Measurements from ENCODE around the gene MEIS3. TPM values are rescaled to one million over a fixed set of nuclear protein-coding genes. Genes with fewer than 3 reads are reported as not detected.

MEIS3 gene
- total and polyA plus RNA-seq, 5 donors from 2014 or later = 0.13 to 1.0 (median 0.44) TPM; not detected in 2

- Histone ChIP-seq H3K27me3 (ENCODE audit: control insufficient read depth, insufficient read depth, low read length) (peaks cover 36% of the 10 kb centered on the region), H3K4me1 (ENCODE audit: control insufficient read depth, insufficient read depth, low read length, poor library complexity, severe bottlenecking) (no peaks in the 10 kb centered on the region), H3K9me3 (ENCODE audit: control insufficient read depth in 2 of 2, low read length in 2 of 2) (peaks cover 6 to 10% of the 10 kb centered on the region in 2 experiments), H3K27ac (ENCODE audit: insufficient read depth, low read length, poor library complexity, severe bottlenecking) (no peak overlapping the region), H3K4me3 (ENCODE audit: low read depth, low read length) (no peak overlapping the region), H3K36me3 (ENCODE audit: control insufficient read depth, insufficient read depth, low read length) (no peaks in the 10 kb centered on the region)
- Mint-ChIP-seq H3K9me3 (peaks cover 0 to 11% (median 4%) of the 10 kb centered on the region in 7 donors), H3K36me3 (no peaks in the 10 kb centered on the region), H3K27me3 (peaks cover 31% of the 10 kb centered on the region), H3K4me3 (no peak overlapping the region), H3K27ac (no peak overlapping the region), H3K4me1 (peaks cover 0 to 2% (median 0%) of the 10 kb centered on the region in 4 donors)
- no peak for DNase-seq
- ATAC-seq (ENCODE audit: low read depth in 2 of 2) = no peak
These were observed 37.6 kb upstream of the MEIS3 start for GRCh38 chr19:47456721-47457474.

- H3K4me3 Mint-ChIP-seq = no peak overlapping the region
- Histone ChIP-seq H3K27me3 (ENCODE audit: control insufficient read depth, insufficient read depth, low read length) (peaks cover 5% of the 10 kb centered on the region), H3K4me3 (ENCODE audit: low read depth, low read length) (no peak overlapping the region), H3K27ac (ENCODE audit: insufficient read depth, low read length, poor library complexity, severe bottlenecking) (no peak overlapping the region), H3K4me1 (ENCODE audit: control insufficient read depth, insufficient read depth, low read length, poor library complexity, severe bottlenecking) (peaks cover 21% of the 10 kb centered on the region), H3K9me3 (ENCODE audit: control insufficient read depth in 2 of 2, low read length in 2 of 2) (peaks cover under 1 to 7% of the 10 kb centered on the region in 2 experiments), H3K36me3 (ENCODE audit: control insufficient read depth, insufficient read depth, low read length) (no peaks in the 10 kb centered on the region)
- H3K36me3 Mint-ChIP-seq = no peaks in the 10 kb centered on the region
- no peak overlapping the region for H3K27ac Mint-ChIP-seq
- ATAC-seq (ENCODE audit: low read depth in 2 of 2) = no peak
- H3K9me3 Mint-ChIP-seq = peaks cover 2 to 6% (median 2%) of the 10 kb centered on the region in 7 donors
- peaks cover 3 to 30% (median 15%) of the 10 kb centered on the region in 4 donors for H3K4me1 Mint-ChIP-seq
- H3K27me3 Mint-ChIP-seq = peaks cover 65% of the 10 kb centered on the region
- no peak for DNase-seq
These were observed 31.2 kb upstream of the MEIS3 start for GRCh38 chr19:47450478-47450877.

- DNase-seq (no peak), ATAC-seq (ENCODE audit: low read depth in 2 of 2) (no peak)
- Histone ChIP-seq H3K27ac (ENCODE audit: insufficient read depth, low read length, poor library complexity, severe bottlenecking) (no peak overlapping the region), H3K36me3 (ENCODE audit: control insufficient read depth, insufficient read depth, low read length) (no peaks in the 10 kb centered on the region), H3K27me3 (ENCODE audit: control insufficient read depth, insufficient read depth, low read length) (peaks cover 5% of the 10 kb centered on the region), H3K9me3 (ENCODE audit: control insufficient read depth in 2 of 2, low read length in 2 of 2) (peaks cover 0 to 7% of the 10 kb centered on the region in 2 experiments), H3K4me3 (ENCODE audit: low read depth, low read length) (no peak overlapping the region), H3K4me1 (ENCODE audit: control insufficient read depth, insufficient read depth, low read length, poor library complexity, severe bottlenecking) (peaks cover 41% of the 10 kb centered on the region)
- Mint-ChIP-seq H3K36me3 (no peaks in the 10 kb centered on the region), H3K9me3 (peaks cover 0 to 5% (median 2%) of the 10 kb centered on the region in 7 donors), H3K27me3 (peaks cover 70% of the 10 kb centered on the region), H3K4me1 (peaks cover 12 to 50% (median 32%) of the 10 kb centered on the region in 4 donors), H3K4me3 (peak overlapping the region in 2 of 4 donors; percentile 38 to 65), H3K27ac (no peak overlapping the region)
These were observed 29.0 kb upstream of the MEIS3 start for GRCh38 chr19:47448360-47448727.

- H3K27ac Mint-ChIP-seq = no peak overlapping the region
- H3K36me3 Mint-ChIP-seq = no peaks in the 10 kb centered on the region
- Histone ChIP-seq H3K4me1 (ENCODE audit: control insufficient read depth, insufficient read depth, low read length, poor library complexity, severe bottlenecking) (peaks cover 44% of the 10 kb centered on the region), H3K27ac (ENCODE audit: insufficient read depth, low read length, poor library complexity, severe bottlenecking) (no peak overlapping the region), H3K9me3 (ENCODE audit: control insufficient read depth in 2 of 2, low read length in 2 of 2) (peaks cover 0 to 7% of the 10 kb centered on the region in 2 experiments), H3K36me3 (ENCODE audit: control insufficient read depth, insufficient read depth, low read length) (no peaks in the 10 kb centered on the region), H3K4me3 (ENCODE audit: low read depth, low read length) (no peak overlapping the region), H3K27me3 (ENCODE audit: control insufficient read depth, insufficient read depth, low read length) (peaks cover 6% of the 10 kb centered on the region)
- peaks cover 76% of the 10 kb centered on the region for H3K27me3 Mint-ChIP-seq
- H3K9me3 Mint-ChIP-seq = peaks cover 0 to 5% (median 2%) of the 10 kb centered on the region in 7 donors
- H3K4me3 Mint-ChIP-seq = peak overlapping the region; percentile 43 to 88 (median 66)
- DNase-seq = peak; percentile 40 to 58 (median 50)
- ATAC-seq (ENCODE audit: low read depth in 2 of 2) = peak; percentile 36 to 39
- H3K4me1 Mint-ChIP-seq = peaks cover 12 to 53% (median 37%) of the 10 kb centered on the region in 4 donors
These were observed 28.4 kb upstream of the MEIS3 start for GRCh38 chr19:47447470-47448359.

GRCh38 chr19:47446534-47447469, 27.5 kb upstream of the MEIS3 start:
- no peaks in the 10 kb centered on the region for H3K36me3 ChIP-seq (ENCODE audit: control insufficient read depth, insufficient read depth, low read length)
- Mint-ChIP-seq H3K4me1 (peaks cover 12 to 57% (median 37%) of the 10 kb centered on the region in 4 donors), H3K27me3 (peaks cover 78% of the 10 kb centered on the region), H3K27ac (peak overlapping the region in 1 of 3 donors; percentile 19), H3K36me3 (no peaks in the 10 kb centered on the region), H3K9me3 (peaks cover 0 to 5% (median 2%) of the 10 kb centered on the region in 7 donors), H3K4me3 (peak overlapping the region; percentile 43 to 88 (median 66))
- H3K9me3 ChIP-seq (ENCODE audit: control insufficient read depth in 2 of 2, low read length in 2 of 2) = peaks cover 0 to 7% of the 10 kb centered on the region in 2 experiments
- H3K4me3 ChIP-seq (ENCODE audit: low read depth, low read length) = no peak overlapping the region
- peak in 1 of 3 donors; percentile 42 for DNase-seq
- H3K4me1 ChIP-seq (ENCODE audit: control insufficient read depth, insufficient read depth, low read length, poor library complexity, severe bottlenecking) = peaks cover 44% of the 10 kb centered on the region
- H3K27me3 ChIP-seq (ENCODE audit: control insufficient read depth, insufficient read depth, low read length) = peaks cover 9% of the 10 kb centered on the region
- H3K27ac ChIP-seq (ENCODE audit: insufficient read depth, low read length, poor library complexity, severe bottlenecking) = no peak overlapping the region
- peak in 1 of 2 donors; percentile 8 for ATAC-seq (ENCODE audit: low read depth in 2 of 2)

- H3K36me3 Mint-ChIP-seq = no peaks in the 10 kb centered on the region
- H3K4me1 Mint-ChIP-seq = peaks cover 12 to 57% (median 37%) of the 10 kb centered on the region in 4 donors
- peaks cover 79% of the 10 kb centered on the region for H3K27me3 Mint-ChIP-seq
- H3K27ac Mint-ChIP-seq = no peak overlapping the region
- peaks cover 0 to 5% (median 2%) of the 10 kb centered on the region in 7 donors for H3K9me3 Mint-ChIP-seq
- peaks cover 0 to 7% of the 10 kb centered on the region in 2 experiments for H3K9me3 ChIP-seq (ENCODE audit: control insufficient read depth in 2 of 2, low read length in 2 of 2)
- H3K4me3 ChIP-seq (ENCODE audit: low read depth, low read length) = peak overlapping the region; percentile 62
- no peak overlapping the region for H3K27ac ChIP-seq (ENCODE audit: insufficient read depth, low read length, poor library complexity, severe bottlenecking)
- H3K27me3 ChIP-seq (ENCODE audit: control insufficient read depth, insufficient read depth, low read length) = peaks cover 9% of the 10 kb centered on the region
- H3K4me3 Mint-ChIP-seq = peak overlapping the region; percentile 77 to 88 (median 80)
- H3K4me1 ChIP-seq (ENCODE audit: control insufficient read depth, insufficient read depth, low read length, poor library complexity, severe bottlenecking) = peaks cover 44% of the 10 kb centered on the region
- H3K36me3 ChIP-seq (ENCODE audit: control insufficient read depth, insufficient read depth, low read length) = no peaks in the 10 kb centered on the region
- DNase-seq (peak; percentile 52 to 79 (median 60)), ATAC-seq (ENCODE audit: low read depth in 2 of 2) (peak; percentile 80 to 86)
These were observed 26.6 kb upstream of the MEIS3 start for GRCh38 chr19:47445937-47446402.

All from CD4-positive, CD25-positive, alpha-beta regulatory T cell (primary cell).